Measurements from ENCODE around the gene CAPN1.

DNA sequence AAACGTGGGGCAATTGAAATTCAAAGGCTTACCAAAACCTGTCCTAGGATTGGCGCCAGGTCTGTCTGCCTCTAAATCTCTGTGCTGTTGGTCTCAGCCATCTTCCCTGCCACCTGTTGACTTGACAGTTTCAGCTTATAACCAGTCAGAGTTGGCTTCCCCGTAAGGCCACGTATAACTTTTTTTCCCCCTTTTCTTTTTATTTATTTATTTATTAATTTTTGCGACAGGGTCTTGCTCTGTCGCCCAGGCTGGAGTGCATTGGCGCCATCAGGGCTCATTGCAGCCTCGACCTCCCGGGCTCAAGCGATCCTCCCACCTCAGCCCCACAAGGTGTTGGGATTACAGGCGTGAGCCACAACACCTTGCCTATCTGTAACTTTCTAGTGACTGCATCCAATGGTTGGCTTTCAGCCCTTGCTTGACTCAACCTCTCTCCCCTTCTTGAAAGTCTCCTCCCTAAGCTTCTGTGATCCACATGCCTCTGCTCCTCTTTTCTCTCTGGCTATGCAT, 46.0 kb upstream of the CAPN1 start:
- TF ChIP-seq, protein P1, sequence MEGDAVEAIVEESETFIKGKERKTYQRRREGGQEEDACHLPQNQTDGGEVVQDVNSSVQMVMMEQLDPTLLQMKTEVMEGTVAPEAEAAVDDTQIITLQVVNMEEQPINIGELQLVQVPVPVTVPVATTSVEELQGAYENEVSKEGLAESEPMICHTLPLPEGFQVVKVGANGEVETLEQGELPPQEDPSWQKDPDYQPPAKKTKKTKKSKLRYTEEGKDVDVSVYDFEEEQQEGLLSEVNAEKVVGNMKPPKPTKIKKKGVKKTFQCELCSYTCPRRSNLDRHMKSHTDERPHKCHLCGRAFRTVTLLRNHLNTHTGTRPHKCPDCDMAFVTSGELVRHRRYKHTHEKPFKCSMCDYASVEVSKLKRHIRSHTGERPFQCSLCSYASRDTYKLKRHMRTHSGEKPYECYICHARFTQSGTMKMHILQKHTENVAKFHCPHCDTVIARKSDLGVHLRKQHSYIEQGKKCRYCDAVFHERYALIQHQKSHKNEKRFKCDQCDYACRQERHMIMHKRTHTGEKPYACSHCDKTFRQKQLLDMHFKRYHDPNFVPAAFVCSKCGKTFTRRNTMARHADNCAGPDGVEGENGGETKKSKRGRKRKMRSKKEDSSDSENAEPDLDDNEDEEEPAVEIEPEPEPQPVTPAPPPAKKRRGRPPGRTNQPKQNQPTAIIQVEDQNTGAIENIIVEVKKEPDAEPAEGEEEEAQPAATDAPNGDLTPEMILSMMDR (conservative IDR thresholded peaks at IDR 0.05; ENCODE audit: low read depth, low read length) = no peak
- TF ChIP-seq, protein P2, sequence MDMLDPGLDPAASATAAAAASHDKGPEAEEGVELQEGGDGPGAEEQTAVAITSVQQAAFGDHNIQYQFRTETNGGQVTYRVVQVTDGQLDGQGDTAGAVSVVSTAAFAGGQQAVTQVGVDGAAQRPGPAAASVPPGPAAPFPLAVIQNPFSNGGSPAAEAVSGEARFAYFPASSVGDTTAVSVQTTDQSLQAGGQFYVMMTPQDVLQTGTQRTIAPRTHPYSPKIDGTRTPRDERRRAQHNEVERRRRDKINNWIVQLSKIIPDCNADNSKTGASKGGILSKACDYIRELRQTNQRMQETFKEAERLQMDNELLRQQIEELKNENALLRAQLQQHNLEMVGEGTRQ (IDR thresholded peaks at IDR 0.05; ENCODE audit: low read depth, low read length) = no peak
- no peak for TF ChIP-seq RAD21 (IDR thresholded peaks at IDR 0.05; ENCODE audit: low read length)
- no peak for TF ChIP-seq CEBPB (IDR thresholded peaks at IDR 0.05; ENCODE audit: low read depth, low read length)
- no peak for TF ChIP-seq MXI1 (IDR thresholded peaks at IDR 0.05; ENCODE audit: borderline replicate concordance, low read depth, low read length)
- TF ChIP-seq SMC3 (IDR thresholded peaks at IDR 0.05; ENCODE audit: low read depth, low read length) = no peak
- no peak for TF ChIP-seq FOS (IDR thresholded peaks at IDR 0.05; ENCODE audit: low read depth, low read length)
- TF ChIP-seq MAZ (IDR thresholded peaks at IDR 0.05; ENCODE audit: borderline replicate concordance, low read depth, low read length) = no peak
- no peak for TF ChIP-seq POLR2A (IDR thresholded peaks at IDR 0.05; ENCODE audit: low read depth, low read length)
- TF ChIP-seq, protein P3, sequence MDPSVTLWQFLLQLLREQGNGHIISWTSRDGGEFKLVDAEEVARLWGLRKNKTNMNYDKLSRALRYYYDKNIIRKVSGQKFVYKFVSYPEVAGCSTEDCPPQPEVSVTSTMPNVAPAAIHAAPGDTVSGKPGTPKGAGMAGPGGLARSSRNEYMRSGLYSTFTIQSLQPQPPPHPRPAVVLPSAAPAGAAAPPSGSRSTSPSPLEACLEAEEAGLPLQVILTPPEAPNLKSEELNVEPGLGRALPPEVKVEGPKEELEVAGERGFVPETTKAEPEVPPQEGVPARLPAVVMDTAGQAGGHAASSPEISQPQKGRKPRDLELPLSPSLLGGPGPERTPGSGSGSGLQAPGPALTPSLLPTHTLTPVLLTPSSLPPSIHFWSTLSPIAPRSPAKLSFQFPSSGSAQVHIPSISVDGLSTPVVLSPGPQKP (IDR thresholded peaks at IDR 0.05; ENCODE audit: borderline replicate concordance, low read depth, low read length) = no peak
- no peak for TF ChIP-seq BHLHE40 (IDR thresholded peaks at IDR 0.05; ENCODE audit: low read depth, low read length)
